ENCODE measurements around the gene KIF18B. TPM values are rescaled to one million over a fixed set of nuclear protein-coding genes. Genes with fewer than 3 reads are reported as not detected.

KIF18B gene
- total RNA-seq, 1 donor = 0.72 TPM

DNA sequence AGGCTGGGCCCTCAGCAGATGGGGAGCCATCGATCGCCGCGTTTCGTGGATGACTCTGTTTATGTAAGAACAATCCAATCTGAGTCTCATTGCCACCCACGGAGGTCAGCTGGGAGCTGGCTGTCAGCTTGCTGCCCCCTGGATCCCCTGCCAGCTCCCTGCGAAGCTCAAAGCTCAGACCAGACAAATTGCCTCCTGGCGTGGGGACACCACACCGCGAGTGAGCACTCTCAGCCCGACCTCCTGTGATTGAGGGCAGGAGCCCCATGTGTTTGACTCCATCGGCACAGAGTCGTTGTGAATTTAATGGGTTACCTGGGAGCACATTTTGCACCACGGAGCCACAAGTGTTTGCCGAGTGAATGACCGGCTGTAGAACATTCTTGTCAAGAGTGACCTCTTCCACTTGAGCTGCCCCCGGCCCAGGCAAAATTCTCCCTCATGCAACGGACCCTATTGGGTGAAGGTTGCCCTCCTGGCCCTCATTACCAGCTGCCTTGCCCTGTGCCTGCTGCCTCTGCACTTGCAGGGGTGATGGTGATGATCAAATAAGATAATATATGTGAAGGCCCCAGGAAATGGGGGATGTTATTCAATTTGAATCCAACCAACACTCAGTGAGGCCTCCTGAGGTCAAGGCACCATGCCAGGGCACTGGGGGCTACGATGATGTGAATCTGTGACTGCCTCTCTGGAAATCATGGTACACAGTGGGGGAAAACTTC, 24.7 kb downstream of the KIF18B start:
- H3K4me2 ChIP-seq (ENCODE audit: insufficient read depth, low read length) = no peak overlapping the region
- peak; percentile 34 for DNase-seq (ENCODE audit: insufficient read length, low spot score, missing footprints)
- H3K27me3 ChIP-seq (ENCODE audit: insufficient read depth, low read length) = no peaks in the 10 kb centered on the region
- no peaks in the 10 kb centered on the region for H4K20me1 ChIP-seq (ENCODE audit: insufficient read depth, low read length)
- H3K9me3 ChIP-seq (ENCODE audit: low read depth, low read length) = no peaks in the 10 kb centered on the region
- no peaks in the 10 kb centered on the region for H3K79me2 ChIP-seq (ENCODE audit: insufficient read depth, low read length)
- H3K36me3 ChIP-seq (ENCODE audit: insufficient read depth, low read length) = peaks cover 14% of the 10 kb centered on the region
- no peak overlapping the region for H3K27ac ChIP-seq (ENCODE audit: low read depth, low read length)
- no peaks in the 10 kb centered on the region for H3K4me1 ChIP-seq (ENCODE audit: insufficient read depth, low read length)
- no peak overlapping the region for H2AFZ ChIP-seq (ENCODE audit: low read length)
- no peak overlapping the region for H3K4me3 ChIP-seq (ENCODE audit: insufficient read depth, low read length)
- TF ChIP-seq, protein P1, sequence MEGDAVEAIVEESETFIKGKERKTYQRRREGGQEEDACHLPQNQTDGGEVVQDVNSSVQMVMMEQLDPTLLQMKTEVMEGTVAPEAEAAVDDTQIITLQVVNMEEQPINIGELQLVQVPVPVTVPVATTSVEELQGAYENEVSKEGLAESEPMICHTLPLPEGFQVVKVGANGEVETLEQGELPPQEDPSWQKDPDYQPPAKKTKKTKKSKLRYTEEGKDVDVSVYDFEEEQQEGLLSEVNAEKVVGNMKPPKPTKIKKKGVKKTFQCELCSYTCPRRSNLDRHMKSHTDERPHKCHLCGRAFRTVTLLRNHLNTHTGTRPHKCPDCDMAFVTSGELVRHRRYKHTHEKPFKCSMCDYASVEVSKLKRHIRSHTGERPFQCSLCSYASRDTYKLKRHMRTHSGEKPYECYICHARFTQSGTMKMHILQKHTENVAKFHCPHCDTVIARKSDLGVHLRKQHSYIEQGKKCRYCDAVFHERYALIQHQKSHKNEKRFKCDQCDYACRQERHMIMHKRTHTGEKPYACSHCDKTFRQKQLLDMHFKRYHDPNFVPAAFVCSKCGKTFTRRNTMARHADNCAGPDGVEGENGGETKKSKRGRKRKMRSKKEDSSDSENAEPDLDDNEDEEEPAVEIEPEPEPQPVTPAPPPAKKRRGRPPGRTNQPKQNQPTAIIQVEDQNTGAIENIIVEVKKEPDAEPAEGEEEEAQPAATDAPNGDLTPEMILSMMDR (IDR thresholded peaks at IDR 0.05; ENCODE audit: extremely low read depth, low read depth, low read length) = no peak

DNA sequence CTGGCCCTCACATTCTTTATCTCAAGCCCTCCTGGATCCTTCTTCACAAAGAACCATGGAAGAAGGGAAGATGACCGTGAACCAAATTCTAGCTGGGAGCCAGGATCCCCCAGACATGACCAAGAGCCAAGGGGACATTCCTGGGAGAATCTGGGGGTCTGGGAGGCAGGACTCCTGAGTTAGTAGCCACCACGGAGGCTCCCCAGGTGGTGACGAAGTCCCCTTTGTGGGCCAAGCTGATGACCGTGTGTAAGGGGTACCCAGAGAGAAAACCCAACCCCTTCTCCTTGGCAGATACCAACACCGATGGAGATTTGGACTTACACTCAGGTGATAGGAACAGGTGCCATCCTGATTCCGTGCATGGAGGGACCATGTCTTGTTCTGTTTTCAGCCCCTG, 25.4 kb downstream of the KIF18B start:
- Histone ChIP-seq H3K79me2 (ENCODE audit: insufficient read depth, low read length) (no peaks in the 10 kb centered on the region), H3K27me3 (ENCODE audit: insufficient read depth, low read length) (no peaks in the 10 kb centered on the region), H2AFZ (ENCODE audit: low read length) (no peak overlapping the region), H3K27ac (ENCODE audit: low read depth, low read length) (no peak overlapping the region), H3K4me2 (ENCODE audit: insufficient read depth, low read length) (no peak overlapping the region), H4K20me1 (ENCODE audit: insufficient read depth, low read length) (no peaks in the 10 kb centered on the region), H3K4me1 (ENCODE audit: insufficient read depth, low read length) (peaks cover 4% of the 10 kb centered on the region), H3K36me3 (ENCODE audit: insufficient read depth, low read length) (peaks cover 8% of the 10 kb centered on the region), H3K9me3 (ENCODE audit: low read depth, low read length) (no peaks in the 10 kb centered on the region), H3K4me3 (ENCODE audit: insufficient read depth, low read length) (no peak overlapping the region)
- peak; percentile 13 for DNase-seq (ENCODE audit: insufficient read length, low spot score, missing footprints)
- TF ChIP-seq, protein P1 (IDR thresholded peaks at IDR 0.05; ENCODE audit: extremely low read depth, low read depth, low read length) = no peak

DNA sequence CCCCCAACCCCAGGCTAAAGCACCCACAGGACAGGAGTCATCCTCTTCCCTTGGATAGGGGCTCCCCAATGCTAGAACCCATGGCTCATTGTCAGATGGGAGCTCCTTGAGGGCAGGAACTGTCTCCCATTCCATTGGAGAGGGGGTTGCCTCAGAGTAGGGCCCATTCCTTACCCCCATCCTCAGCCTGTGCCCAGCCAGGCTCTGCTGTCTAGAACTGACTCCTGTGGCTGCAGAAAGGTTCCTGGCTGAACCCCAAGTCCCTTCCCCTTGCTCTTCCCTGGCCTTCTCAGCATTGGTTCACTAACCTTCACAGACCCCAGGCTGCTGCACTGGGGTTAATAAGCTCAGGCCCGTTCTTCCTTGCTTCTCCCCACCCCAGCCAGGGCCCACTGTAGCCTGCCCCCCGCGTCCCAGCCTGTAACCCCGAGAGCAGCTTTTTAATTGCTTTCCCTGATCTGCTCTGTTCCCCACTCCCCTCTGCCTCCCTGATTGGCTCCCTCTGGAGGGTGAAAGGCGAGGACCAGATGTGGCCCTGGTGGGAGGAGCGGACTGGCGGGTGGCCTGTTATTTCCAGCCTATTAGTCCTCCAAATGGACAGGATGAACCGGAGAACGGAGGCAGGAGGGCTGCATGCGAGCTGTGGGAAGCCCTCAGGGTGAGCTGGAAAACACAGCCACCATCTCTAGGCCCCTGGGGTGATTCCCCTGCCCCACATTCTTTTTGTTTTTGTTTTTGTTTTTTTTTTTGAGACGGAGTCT, 26.3 kb downstream of the KIF18B start:
- no peaks in the 10 kb centered on the region for H4K20me1 ChIP-seq (ENCODE audit: insufficient read depth, low read length)
- DNase-seq (ENCODE audit: insufficient read length, low spot score, missing footprints) = peak; percentile 62
- no peak overlapping the region for H3K4me3 ChIP-seq (ENCODE audit: insufficient read depth, low read length)
- H3K36me3 ChIP-seq (ENCODE audit: insufficient read depth, low read length) = no peaks in the 10 kb centered on the region
- H2AFZ ChIP-seq (ENCODE audit: low read length) = no peak overlapping the region
- H3K79me2 ChIP-seq (ENCODE audit: insufficient read depth, low read length) = no peaks in the 10 kb centered on the region
- TF ChIP-seq, protein P1 (IDR thresholded peaks at IDR 0.05; ENCODE audit: extremely low read depth, low read depth, low read length) = no peak
- H3K4me2 ChIP-seq (ENCODE audit: insufficient read depth, low read length) = no peak overlapping the region
- no peak overlapping the region for H3K27ac ChIP-seq (ENCODE audit: low read depth, low read length)
- H3K9me3 ChIP-seq (ENCODE audit: low read depth, low read length) = no peaks in the 10 kb centered on the region
- peaks cover 10% of the 10 kb centered on the region for H3K4me1 ChIP-seq (ENCODE audit: insufficient read depth, low read length)
- no peaks in the 10 kb centered on the region for H3K27me3 ChIP-seq (ENCODE audit: insufficient read depth, low read length)

DNA sequence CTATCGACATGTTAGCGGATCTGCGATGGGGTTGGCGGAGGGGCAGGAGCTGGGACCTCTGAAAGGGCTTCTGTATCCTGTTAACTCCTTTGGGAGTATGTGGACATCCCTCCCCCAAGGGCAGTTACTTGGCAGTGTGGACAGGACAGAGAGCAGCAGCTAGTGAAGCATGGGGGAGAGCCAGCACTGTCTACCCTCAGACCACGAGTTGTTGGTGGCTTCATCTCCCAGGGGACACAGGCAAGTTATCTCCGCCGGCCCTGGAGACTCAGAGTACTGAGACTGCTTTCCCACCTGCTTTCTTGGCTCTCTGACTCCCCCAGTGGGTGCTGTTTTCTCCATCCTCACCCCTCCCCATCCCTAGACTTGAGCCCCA, 27.0 kb downstream of the KIF18B start:
- Histone ChIP-seq H3K79me2 (ENCODE audit: insufficient read depth, low read length) (no peaks in the 10 kb centered on the region), H2AFZ (ENCODE audit: low read length) (no peak overlapping the region)
- peak; percentile 52 for DNase-seq (ENCODE audit: insufficient read length, low spot score, missing footprints)

More for the DNA sequence above, 27.0 kb downstream of the KIF18B start:
- H3K4me1 ChIP-seq (ENCODE audit: insufficient read depth, low read length) = peaks cover 10% of the 10 kb centered on the region
- H3K27ac ChIP-seq (ENCODE audit: low read depth, low read length) = no peak overlapping the region
- H3K27me3 ChIP-seq (ENCODE audit: insufficient read depth, low read length) = no peaks in the 10 kb centered on the region
- TF ChIP-seq, protein P1 (IDR thresholded peaks at IDR 0.05; ENCODE audit: extremely low read depth, low read depth, low read length) = no peak
- no peak overlapping the region for H3K4me3 ChIP-seq (ENCODE audit: insufficient read depth, low read length)
- H4K20me1 ChIP-seq (ENCODE audit: insufficient read depth, low read length) = no peaks in the 10 kb centered on the region
- H3K4me2 ChIP-seq (ENCODE audit: insufficient read depth, low read length) = peak overlapping the region; percentile 29
- H3K9me3 ChIP-seq (ENCODE audit: low read depth, low read length) = no peaks in the 10 kb centered on the region
- no peaks in the 10 kb centered on the region for H3K36me3 ChIP-seq (ENCODE audit: insufficient read depth, low read length)

Data from osteoblast (primary cell).